ENCODE data around the gene BTBD9. TPM values are rescaled to one million over a fixed set of nuclear protein-coding genes. Genes with fewer than 3 reads are reported as not detected.

BTBD9 gene
- total and polyA plus RNA-seq, 5 donors = 9.8 to 24.6 (median 23.7) TPM

DNA sequence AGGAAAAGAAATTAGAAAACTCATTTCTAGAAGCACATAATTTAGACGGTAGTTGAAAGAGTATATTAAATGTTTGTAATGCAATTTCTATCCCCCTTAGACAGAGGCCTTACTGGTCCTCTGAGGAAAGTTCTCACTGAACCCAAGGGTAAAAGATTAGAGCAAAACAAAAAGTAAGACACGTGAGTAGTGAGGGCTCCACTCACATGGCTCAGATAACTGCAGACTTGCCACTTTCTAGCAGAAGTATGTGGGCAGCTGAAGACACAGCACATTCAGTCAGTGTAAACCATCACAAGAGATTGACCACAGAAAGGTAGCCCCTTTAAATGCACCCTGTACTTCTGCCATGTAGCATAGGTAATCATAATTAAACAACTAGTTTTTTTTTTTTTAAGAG lies 193.8 kb downstream of the BTBD9 start:
- H3K27me3 ChIP-seq (ENCODE audit: control insufficient read depth, insufficient read depth) = no peaks in the 10 kb centered on the region
- intact Hi-C loops (cut with DNase I) = no loop called here
- no peak overlapping the region for H3K4me3 ChIP-seq (ENCODE audit: low read length)
- no peaks in the 10 kb centered on the region for H3K9me3 ChIP-seq (ENCODE audit: control insufficient read depth, low read length)
- ATAC-seq = no peak
- no peak overlapping the region for H3K27ac ChIP-seq (ENCODE audit: low read length)
- peaks cover 7% of the 10 kb centered on the region for H3K4me1 ChIP-seq (ENCODE audit: control insufficient read depth, insufficient read depth, low read length)
- DNase-seq = no peak
- 37% methylated on average over 2 of the region's 2 CpGs for WGBS

DNA sequence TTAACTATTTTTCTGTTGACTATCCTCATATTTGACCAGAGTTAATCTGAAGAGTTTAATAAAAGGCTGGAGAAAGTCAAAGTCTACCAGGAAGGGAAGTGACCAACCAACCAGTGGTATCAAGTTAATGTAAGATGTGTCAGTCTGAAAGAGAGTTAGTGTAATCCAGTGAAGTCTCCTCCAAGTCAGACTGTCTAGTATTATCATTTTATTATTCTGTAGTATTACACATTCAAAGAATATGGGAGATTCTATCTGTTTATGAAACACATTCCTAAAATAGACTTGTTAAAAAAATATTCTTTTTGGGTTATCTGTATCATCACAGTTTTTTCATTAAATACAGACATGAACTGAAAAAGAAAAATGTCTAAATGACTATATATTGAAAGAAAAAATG lies 194.4 kb downstream of the BTBD9 start:
- no peaks in the 10 kb centered on the region for H3K27me3 ChIP-seq (ENCODE audit: control insufficient read depth, insufficient read depth)
- intact Hi-C loops (cut with DNase I) = no loop called here
- no peak for DNase-seq

DNA sequence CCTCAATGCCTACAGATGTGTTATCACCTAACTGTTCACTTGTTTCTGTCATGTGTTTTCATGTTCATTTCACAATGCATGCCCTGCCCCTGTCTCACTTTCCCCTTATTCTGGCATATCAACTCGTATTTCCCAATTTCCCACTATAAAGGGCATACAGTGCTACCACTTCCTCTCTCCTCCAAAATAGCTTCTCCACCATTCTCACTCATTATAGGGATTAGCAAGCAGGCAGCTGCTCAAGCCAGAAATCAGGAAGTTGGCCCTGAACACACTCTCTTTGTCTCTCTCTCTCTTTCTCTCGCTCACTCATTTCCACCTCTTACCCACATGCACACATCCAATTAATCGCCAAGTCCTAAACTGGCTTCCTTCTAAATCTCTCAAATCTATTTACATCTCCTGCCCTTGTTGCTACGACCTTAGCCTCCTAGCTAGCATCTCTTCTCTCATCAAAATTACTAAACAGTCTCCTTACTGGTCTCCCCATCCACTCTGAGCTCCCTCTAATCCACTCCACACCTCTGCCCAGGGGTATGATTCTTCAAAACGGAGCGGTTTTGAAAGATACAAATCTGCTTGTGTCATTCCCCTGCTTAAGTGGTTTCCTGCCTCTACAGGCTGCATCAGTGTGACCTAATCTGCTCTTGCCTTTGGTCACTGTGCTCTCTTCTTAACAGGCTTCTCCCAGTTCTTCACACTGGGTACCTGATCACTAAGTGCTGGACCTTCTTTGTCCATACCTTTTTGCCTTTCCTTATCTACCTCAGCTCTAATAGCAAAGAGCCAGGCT lies 196.2 kb downstream of the BTBD9 start:
- ATAC-seq (peak; percentile 50 to 54), DNase-seq (no peak)
- Histone ChIP-seq H3K9me3 (ENCODE audit: control insufficient read depth, low read length) (no peaks in the 10 kb centered on the region), H3K27me3 (ENCODE audit: control insufficient read depth, insufficient read depth) (no peaks in the 10 kb centered on the region), H3K27ac (ENCODE audit: low read length) (no peak overlapping the region), H3K4me1 (ENCODE audit: control insufficient read depth, insufficient read depth, low read length) (peaks cover 7% of the 10 kb centered on the region), H3K4me3 (ENCODE audit: low read length) (no peak overlapping the region)
- intact Hi-C loops (cut with DNase I) = no loop called here
- 72% methylated on average over 6 of the region's 6 CpGs for WGBS

More for the DNA sequence above, 194.4 kb downstream of the BTBD9 start:
- Histone ChIP-seq H3K4me1 (ENCODE audit: control insufficient read depth, insufficient read depth, low read length) (peaks cover 7% of the 10 kb centered on the region), H3K27ac (ENCODE audit: low read length) (no peak overlapping the region), H3K9me3 (ENCODE audit: control insufficient read depth, low read length) (no peaks in the 10 kb centered on the region), H3K4me3 (ENCODE audit: low read length) (no peak overlapping the region)
- no peak for ATAC-seq

DNA sequence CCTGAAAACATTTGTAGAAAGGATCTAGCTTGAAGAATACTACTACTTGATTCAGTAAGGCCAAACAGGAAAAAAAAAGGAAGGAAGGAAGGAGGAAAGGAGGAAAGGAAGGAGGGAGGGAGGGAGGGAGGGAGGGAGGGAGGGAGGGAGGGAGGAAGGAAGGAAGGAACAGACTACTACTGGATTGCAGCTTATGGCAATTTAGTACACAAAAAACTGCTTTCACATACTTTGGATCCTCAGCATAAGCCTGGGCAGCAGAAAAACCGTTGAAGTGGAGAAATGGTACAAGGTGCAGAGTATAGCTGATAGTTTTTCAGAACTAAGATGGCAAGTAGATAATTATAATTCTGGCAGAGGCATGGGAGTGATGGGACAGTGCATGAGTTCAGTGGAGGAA lies 201.6 kb downstream of the BTBD9 start:
- Histone ChIP-seq H3K27ac (ENCODE audit: low read length) (no peak overlapping the region), H3K9me3 (ENCODE audit: control insufficient read depth, low read length) (no peaks in the 10 kb centered on the region), H3K4me3 (ENCODE audit: low read length) (no peak overlapping the region), H3K4me1 (ENCODE audit: control insufficient read depth, insufficient read depth, low read length) (no peaks in the 10 kb centered on the region), H3K27me3 (ENCODE audit: control insufficient read depth, insufficient read depth) (no peaks in the 10 kb centered on the region)
- intact Hi-C loops (cut with DNase I) = no loop called here
- 75% methylated on average over 1 of the region's 1 CpG for WGBS
- DNase-seq (no peak), ATAC-seq (no peak)

DNA sequence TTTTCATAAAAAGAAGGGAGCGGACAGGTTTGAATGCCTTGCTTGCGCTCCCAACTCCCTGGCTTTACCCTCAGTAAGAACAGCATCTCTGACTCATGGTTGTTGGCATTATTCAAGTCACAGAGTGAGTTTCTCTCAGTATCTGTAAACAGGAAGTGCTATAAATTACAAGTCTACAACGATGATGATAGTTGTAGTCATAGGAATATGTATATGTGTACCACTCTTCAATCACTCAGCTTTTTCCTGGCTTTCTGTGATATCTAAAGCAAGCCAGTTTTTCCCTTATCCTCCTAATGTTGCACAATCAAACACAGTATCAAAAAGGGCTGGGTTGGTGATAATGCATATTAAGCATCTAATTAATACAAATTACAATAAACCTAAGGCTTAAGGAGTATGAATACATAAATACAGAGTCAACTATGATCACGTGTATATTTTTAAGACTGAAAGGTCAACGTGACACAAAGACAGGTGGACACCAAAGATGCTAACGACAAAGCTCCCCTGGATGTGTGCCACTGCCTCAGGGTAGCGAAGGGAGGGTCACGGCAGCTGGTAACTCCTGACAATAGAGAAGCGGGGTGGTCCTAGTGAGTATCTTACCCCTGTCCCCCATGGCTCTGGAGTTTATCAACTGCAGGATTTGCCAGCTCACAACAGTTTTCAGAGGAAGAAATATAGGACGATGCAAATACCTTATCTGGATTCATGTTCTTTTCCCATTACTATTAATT lies 202.8 kb downstream of the BTBD9 start:
- WGBS = 81% methylated on average over 10 of the region's 10 CpGs
- DNase-seq (no peak), ATAC-seq (no peak)
- intact Hi-C loops (cut with DNase I) = no loop called here
- H3K4me1 ChIP-seq (ENCODE audit: control insufficient read depth, insufficient read depth, low read length) = no peaks in the 10 kb centered on the region
- H3K4me3 ChIP-seq (ENCODE audit: low read length) = no peak overlapping the region
- no peak overlapping the region for H3K27ac ChIP-seq (ENCODE audit: low read length)
- H3K9me3 ChIP-seq (ENCODE audit: control insufficient read depth, low read length) = no peaks in the 10 kb centered on the region
- no peaks in the 10 kb centered on the region for H3K27me3 ChIP-seq (ENCODE audit: control insufficient read depth, insufficient read depth)

DNA sequence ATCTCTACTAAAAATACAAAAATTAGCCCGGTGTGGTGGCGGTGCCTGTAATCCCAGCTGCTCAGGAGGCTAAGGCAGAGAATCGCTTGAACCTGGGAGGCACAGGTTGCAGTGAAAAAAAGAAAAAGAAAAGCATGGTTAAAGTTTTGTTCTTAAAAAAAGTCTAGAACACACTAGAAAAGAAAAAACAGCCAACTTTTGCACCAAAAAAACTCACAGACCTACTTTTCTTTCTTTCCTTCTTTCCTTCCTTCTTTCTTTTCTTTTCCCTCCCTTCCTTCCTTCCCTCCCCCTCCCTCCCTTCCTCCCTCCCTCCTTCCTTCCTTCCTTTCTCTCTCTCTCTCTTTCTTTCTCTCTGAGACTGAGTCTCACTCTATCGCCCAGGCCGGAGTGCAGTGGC lies 204.4 kb downstream of the BTBD9 start:
- WGBS = 96% methylated on average over 5 of the region's 5 CpGs
- no peaks in the 10 kb centered on the region for H3K4me1 ChIP-seq (ENCODE audit: control insufficient read depth, insufficient read depth, low read length)
- no peak overlapping the region for H3K4me3 ChIP-seq (ENCODE audit: low read length)
- ATAC-seq (no peak), DNase-seq (no peak)
- H3K27me3 ChIP-seq (ENCODE audit: control insufficient read depth, insufficient read depth) = no peaks in the 10 kb centered on the region
- intact Hi-C loops (cut with DNase I) = no loop called here
- H3K27ac ChIP-seq (ENCODE audit: low read length) = no peak overlapping the region
- H3K9me3 ChIP-seq (ENCODE audit: control insufficient read depth, low read length) = no peaks in the 10 kb centered on the region

DNA sequence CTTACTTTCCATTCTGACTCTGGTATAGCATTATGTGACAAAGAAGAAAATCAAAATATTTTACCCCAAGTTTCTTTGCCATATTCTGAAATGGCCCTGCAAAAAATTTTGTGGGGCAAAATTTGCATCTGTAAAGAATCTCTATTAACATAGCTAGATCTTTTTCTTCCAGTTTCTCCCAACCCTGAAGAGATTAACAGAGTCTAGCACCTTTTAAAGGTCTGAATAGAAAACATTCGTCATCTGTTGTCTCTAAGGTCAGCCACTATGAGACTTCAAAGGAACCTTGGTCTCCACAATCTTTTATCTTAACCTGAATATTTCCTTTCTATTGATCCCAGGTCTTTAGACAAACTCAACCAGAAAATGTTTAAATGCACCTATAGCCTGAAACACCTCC lies 205.7 kb downstream of the BTBD9 start:
- H3K4me3 ChIP-seq (ENCODE audit: low read length) = no peak overlapping the region
- 100% methylated on average over 1 of the region's 1 CpG for WGBS
- H3K4me1 ChIP-seq (ENCODE audit: control insufficient read depth, insufficient read depth, low read length) = no peaks in the 10 kb centered on the region
- no peaks in the 10 kb centered on the region for H3K27me3 ChIP-seq (ENCODE audit: control insufficient read depth, insufficient read depth)
- intact Hi-C loops (cut with DNase I) = no loop called here
- H3K9me3 ChIP-seq (ENCODE audit: control insufficient read depth, low read length) = no peaks in the 10 kb centered on the region
- H3K27ac ChIP-seq (ENCODE audit: low read length) = no peak overlapping the region
- no peak for ATAC-seq
- no peak for DNase-seq

DNA sequence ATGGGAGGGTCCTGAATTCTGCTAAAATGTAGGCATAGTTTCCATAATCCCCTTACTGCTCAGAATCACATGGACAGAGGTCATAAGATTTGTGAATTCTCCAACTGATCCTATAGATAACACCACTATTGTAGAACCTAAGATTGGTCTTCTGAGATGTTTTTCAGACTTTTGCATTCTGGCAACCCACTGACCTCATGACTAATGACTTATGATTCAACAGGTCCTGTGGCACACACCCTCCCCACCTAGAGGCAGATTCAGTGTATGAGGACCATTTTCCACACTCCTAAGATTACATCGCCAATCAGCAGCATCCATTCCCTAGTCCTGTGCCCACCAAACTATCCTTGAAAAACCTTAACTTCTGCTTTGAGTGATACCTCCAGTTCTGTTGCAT lies 207.2 kb downstream of the BTBD9 start:
- DNase-seq = no peak
- Histone ChIP-seq H3K27me3 (ENCODE audit: control insufficient read depth, insufficient read depth) (no peaks in the 10 kb centered on the region), H3K4me3 (ENCODE audit: low read length) (no peak overlapping the region), H3K9me3 (ENCODE audit: control insufficient read depth, low read length) (no peaks in the 10 kb centered on the region), H3K27ac (ENCODE audit: low read length) (no peak overlapping the region), H3K4me1 (ENCODE audit: control insufficient read depth, insufficient read depth, low read length) (no peaks in the 10 kb centered on the region)
- intact Hi-C loops (cut with DNase I) = no loop called here
- 95% methylated on average over 1 of the region's 1 CpG for WGBS
- no peak for ATAC-seq

DNA sequence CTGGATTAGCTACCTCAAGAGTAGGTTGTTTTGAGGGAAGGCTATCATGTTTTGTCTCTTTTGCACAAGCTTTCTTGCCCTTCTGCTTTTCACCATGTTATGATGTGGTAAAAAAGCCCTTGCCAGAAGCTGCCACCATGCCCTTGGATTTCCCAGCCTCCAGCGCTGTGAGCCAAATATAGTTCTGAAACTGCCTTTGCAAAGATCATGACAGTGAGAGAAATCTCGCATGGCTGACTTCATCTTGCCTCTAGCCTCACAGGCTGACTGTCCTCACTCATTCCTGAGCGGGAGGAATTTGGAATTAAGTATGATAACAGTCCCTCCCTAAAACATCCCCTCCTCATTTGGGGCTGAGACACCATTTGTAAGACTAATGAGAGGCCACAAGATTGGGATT lies 207.7 kb downstream of the BTBD9 start:
- ATAC-seq (no peak), DNase-seq (no peak)
- H3K4me1 ChIP-seq (ENCODE audit: control insufficient read depth, insufficient read depth, low read length) = no peaks in the 10 kb centered on the region
- 94% methylated on average over 3 of the region's 3 CpGs for WGBS
- intact Hi-C loops (cut with DNase I) = no loop called here
- no peak overlapping the region for H3K27ac ChIP-seq (ENCODE audit: low read length)
- H3K27me3 ChIP-seq (ENCODE audit: control insufficient read depth, insufficient read depth) = no peaks in the 10 kb centered on the region
- H3K9me3 ChIP-seq (ENCODE audit: control insufficient read depth, low read length) = no peaks in the 10 kb centered on the region
- H3K4me3 ChIP-seq (ENCODE audit: low read length) = no peak overlapping the region

DNA sequence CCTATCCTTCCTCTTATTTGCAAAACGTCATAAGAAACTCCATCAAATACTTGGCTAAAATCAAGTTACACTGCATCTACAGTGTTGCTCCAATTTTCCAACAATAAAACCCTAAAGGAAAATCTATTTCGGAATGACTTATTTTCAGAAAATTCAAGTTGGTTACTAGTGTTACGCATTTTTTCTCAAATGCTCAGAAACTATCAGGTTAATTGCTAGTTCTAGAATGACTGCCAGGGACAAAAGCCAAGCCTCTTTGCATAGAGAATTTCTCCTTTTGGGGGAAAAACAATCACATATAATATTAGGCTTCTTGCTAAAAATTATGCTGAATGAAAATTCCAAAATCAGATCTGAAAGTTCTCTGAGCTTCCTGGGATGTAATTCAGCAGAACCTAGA lies 210.2 kb downstream of the BTBD9 start:
- 93% methylated on average over 3 of the region's 3 CpGs for WGBS
- intact Hi-C loops (cut with DNase I) = no loop called here
- H3K4me3 ChIP-seq (ENCODE audit: low read length) = no peak overlapping the region
- H3K9me3 ChIP-seq (ENCODE audit: control insufficient read depth, low read length) = no peaks in the 10 kb centered on the region
- no peaks in the 10 kb centered on the region for H3K4me1 ChIP-seq (ENCODE audit: control insufficient read depth, insufficient read depth, low read length)
- DNase-seq (no peak), ATAC-seq (no peak)
- no peaks in the 10 kb centered on the region for H3K27me3 ChIP-seq (ENCODE audit: control insufficient read depth, insufficient read depth)
- no peak overlapping the region for H3K27ac ChIP-seq (ENCODE audit: low read length)

DNA sequence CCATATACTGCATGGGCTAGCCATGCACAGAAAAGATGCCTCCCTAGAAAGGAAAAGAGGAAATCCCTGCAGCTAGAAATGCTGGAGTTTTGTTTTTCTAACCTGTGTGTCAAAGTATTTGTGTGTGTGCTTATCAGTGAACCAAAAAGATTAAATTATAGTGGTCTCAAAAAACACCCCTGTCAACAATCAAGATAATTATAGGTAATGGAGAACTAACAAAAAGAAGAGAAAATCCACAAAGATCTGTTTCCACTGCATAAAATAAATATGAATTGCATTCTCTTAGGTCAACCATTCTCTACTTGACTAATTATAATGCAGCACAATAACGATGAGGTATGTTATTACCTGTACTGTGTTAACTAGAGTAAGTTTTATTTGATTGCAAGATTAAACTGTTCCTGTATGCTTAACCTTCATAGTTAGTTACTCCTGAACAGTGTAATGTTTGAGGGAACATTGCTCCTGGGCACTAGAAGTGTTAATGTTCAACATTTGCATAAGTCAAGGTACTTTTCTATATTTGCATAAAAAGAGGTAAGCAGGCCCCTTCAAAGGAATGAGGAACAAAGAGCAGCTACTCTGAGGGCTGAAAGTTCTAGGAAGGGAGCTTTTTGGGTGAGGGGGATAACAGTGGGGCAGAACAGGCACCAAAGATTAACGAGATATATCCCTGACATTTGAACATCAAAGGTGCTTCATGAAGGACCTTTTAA lies 212.1 kb downstream of the BTBD9 start:
- Histone ChIP-seq H3K27me3 (ENCODE audit: control insufficient read depth, insufficient read depth) (no peaks in the 10 kb centered on the region), H3K4me1 (ENCODE audit: control insufficient read depth, insufficient read depth, low read length) (no peaks in the 10 kb centered on the region), H3K27ac (ENCODE audit: low read length) (no peak overlapping the region), H3K9me3 (ENCODE audit: control insufficient read depth, low read length) (no peaks in the 10 kb centered on the region), H3K4me3 (ENCODE audit: low read length) (no peak overlapping the region)
- intact Hi-C loops (cut with DNase I) = no loop called here
- no peak for DNase-seq
- 70% methylated on average over 2 of the region's 2 CpGs for WGBS
- no peak for ATAC-seq
